ENCODE measurements around the gene TMX1.
"Not testable (repeated sequence)": the region's sequence is repeated elsewhere in the genome, so short reads cannot be mapped to it uniquely, and the experiment has no call there.

TMX1 gene, protein sequence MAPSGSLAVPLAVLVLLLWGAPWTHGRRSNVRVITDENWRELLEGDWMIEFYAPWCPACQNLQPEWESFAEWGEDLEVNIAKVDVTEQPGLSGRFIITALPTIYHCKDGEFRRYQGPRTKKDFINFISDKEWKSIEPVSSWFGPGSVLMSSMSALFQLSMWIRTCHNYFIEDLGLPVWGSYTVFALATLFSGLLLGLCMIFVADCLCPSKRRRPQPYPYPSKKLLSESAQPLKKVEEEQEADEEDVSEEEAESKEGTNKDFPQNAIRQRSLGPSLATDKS
- total RNA-seq, result 37.0 reads per million, percentile 61 among the genes with 10 or more reads in this experiment

DNA sequence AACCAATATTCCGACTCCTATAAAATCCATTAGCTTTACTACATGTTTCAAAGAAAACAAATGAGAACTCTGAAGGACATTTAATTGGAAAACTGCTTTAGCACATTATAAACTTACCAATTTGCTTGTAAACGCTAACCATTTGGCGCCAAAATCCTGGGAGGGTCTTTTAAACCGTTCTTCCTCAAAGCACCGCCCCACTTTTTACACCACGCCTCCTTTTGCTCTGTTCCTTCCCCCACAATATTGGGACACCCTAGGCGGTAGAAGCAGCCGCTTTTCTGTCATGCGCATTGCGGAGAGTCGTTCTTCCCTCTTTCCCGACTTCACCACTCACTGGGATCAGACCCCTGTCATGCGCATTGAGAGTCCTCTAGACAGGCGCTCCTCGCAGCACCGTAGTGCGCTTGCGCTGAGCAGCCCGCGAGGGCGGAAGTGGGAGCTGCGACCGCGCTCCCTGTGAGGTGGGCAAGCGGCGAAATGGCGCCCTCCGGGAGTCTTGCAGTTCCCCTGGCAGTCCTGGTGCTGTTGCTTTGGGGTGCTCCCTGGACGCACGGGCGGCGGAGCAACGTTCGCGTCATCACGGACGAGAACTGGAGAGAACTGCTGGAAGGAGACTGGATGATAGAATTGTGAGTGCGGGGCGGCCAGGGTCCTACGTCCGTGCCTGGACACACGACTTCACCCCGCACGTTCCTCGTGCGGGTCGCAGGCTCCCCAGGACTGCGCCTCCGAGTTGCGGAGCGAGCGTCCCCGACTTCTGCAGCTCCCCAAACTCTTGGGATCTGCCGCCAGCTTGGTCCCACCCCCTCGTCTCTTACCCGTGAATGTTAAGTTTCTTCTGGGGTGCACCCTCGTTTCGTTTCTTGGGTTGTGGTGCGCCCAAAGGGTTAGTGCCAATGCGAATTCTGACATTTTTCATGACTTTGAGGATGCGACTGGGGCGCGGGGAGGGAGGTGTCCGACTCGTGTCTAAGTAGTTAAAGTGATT lies at the start of gene TMX1:
TMX1 (plus strand) TSS at position 435 of the 991 bp plus-strand sequence; CDS start at position 481, 46 bp downstream.
- peak; percentile 77 for DNase-seq

DNA sequence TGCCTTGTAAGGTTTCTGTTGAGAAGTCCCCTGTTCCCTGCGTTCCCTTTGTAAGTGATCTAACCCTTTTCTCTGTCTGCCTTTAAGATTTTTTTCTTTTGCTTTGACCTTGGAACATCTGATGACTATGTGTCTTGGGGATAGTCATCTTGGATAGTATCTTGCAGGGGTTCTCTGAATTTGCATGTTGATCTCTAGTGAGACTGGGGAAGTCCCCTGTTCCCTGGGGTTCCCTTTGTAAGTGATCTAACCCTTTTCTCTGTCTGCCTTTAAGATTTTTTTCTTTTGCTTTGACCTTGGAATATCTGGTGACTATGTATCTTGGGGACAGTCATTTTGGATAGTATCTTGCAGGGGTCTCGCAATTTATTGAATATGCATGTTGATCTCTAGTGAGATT lies 38.2 kb upstream of the TMX1 start:
- no peak for DNase-seq

DNA sequence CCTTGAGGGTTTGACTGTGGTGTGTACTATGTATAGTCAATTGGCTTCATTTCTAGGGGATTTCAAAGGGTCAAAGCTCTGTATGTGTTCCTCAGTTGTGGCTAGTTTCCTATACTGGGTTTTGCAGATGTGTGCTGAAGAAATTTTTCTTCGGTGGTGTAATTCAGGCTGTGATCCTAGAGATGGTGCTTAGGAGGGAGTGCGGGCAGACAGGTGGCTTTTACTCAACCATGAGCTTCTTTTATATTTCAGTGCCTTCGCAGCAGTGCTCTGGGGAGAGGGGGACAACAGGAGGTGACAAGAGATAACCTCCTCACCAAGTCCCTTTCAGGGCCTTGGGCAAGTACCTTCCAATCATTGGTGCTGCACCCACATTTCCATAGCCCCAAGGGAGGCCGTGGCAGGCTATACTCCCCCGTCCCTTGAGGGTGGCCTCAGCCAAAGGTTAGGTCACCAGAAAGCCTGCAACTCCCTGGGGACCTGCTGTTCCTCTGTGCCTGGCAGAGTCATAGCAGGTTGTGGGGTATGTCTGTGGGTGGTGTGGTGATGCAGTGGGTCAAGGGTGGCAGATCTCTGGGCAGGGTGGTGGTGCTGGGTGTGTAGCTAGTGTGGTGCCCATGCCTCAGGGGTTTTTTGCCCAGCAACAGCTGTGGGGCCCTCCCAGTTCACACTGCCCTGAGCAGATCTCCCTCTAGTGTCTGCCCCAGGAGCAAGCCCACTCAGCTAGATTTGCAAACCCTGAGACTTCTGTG lies 37.0 kb upstream of the TMX1 start:
- DNase-seq, result no peak

DNA sequence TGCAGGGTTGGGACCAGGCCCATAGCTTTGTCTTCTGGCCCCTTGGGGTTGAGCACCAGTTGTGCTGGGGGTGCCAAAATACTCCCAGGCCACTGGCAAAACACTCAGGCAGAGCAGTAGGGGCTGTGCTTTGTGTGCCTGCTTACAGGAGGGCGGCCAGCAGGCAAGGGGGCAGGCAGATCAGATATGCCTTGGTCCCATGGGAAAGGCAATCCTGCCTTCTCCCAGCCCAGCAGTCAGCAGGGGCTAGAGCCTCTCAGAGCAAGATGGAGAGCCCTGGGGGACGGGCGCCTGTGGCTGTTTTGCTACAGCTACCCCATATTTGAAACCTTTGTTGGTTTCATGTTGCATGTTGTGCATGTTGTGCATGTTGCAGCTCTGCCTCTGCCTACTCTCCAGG lies 36.2 kb upstream of the TMX1 start:
- no peak for DNase-seq

DNA sequence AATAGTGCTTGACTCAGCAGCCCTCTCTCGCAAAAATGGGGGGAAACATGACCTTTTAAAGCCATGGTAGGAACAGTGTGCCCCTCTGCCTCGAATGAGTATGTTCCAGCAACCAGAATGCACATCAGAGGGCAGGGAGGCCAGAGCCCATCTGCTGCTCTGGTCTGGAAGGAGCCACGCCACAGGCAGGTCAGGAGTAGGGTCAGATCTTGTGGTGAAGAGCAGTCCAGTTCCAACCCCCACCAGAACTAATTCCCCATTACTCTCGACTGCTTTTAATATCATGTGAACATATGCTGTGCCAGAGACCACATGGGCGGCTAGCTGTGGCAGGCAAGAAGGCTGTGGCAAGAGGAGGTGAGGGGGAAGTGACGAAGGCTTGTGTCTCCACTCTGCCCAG lies 34.6 kb upstream of the TMX1 start:
- no peak for DNase-seq

DNA sequence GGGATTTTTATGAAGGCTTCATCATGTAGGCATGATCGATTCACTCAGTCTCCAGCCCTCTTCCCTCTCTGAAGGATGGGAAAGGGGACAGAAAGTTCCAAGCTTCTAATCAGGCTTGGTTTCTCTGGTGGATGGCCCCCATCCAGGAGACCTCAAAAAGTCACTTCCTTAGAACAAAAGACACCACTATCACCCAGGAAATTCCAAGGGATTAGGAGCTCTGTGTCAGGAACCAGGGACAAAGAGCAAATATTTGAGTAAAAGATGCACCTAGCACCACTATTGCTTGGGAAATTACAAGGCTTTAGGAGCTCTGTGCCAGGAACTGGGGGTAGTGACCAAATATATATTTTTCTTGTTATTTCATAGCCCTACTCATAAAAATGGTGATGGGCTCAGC lies 33.6 kb upstream of the TMX1 start:
- no peak for DNase-seq

DNA sequence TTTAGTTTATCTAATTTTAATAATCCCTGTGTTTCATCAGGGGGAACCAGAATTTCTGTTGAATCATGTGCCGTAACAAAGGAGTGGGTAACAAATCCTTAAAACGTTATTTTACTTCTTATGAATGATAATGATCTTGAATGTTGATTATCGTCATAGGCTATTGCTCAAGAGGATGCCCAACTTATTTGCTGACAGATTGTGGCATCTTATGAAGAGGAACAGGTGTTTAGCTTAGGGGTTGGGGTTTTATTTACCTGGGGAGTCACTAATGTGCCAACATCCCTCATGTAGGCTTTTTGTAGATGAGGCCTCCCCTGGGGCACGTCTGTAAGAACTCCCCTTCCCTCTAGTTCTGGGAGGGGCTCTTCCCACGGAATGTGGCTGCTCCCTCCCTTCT lies 32.4 kb upstream of the TMX1 start:
- DNase-seq, result no peak

DNA sequence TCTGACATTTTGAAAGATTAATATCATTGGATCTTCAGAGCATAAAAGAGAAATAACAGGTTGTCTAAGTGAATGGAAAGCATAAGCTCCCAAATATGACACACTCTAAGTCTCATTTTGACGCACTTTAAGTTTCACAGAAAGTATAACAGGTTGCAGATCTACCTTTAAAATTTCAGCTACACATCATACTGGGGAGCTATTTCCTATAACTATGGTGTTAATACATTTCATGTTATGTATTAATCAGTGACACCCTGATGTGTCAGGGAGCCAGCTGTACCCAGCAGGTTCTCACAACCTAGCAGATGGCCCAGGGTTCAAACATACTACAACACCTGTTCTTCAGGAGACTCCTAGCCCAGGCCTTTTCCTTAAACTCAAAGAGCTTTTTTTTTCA lies 31.1 kb upstream of the TMX1 start:
- DNase-seq, result no peak

DNA sequence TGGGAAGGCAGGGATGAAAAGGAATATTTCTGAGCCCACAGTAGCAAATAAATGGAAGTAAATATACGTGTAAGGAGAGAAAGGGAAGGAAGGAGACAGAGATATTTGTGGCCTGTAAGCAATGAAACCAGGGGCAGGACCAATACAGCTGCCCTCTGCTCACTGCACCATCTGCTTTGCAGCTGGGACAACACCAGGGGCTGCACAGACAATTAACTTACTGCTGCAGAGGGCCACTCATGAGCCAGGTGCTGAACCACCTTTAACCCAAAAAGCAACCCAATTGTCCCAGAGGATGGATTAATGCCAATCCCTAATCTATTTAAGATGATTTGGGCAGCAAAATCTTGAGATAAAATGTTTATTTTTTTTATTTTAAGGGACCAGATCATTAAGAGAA lies 30.6 kb upstream of the TMX1 start:
- no peak for DNase-seq

DNA sequence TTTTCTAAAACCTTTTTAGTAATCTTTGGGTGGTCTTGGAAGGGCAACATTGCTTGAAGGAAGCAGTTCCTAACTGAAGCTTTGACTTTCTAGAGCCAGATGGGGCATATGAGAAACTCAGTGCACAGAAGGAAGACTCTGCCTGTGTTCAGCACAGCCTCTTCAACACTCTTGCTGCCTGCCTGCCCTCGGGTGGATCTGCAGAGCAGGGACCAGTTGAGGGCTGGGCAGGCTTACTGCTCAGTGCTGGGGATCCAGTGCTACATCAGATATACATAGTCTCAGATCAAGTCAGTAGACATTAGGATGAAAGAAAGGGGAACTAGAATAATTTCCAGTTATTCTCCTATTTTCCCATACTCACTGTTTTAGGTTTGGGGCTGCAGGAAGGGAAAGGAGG lies 29.5 kb upstream of the TMX1 start:
- DNase-seq, result no peak

DNA sequence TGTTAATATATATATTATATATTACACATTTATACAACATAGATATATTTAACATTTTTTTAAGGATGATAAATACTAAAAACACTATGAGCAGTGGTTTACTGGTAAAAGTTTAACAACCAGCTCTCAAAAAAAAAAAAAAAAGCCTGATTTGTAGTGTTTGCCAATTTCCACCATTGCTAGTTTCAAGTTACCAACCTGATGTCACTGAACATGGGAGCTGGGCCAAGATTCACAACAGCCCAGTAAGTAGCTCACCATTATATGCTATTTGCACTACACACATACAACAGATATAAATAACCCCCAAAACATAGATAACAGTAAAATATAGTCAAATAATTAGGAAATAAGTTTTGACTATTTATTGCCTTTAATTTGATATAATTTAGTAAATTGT lies 28.9 kb upstream of the TMX1 start:
- DNase-seq, result no peak

DNA sequence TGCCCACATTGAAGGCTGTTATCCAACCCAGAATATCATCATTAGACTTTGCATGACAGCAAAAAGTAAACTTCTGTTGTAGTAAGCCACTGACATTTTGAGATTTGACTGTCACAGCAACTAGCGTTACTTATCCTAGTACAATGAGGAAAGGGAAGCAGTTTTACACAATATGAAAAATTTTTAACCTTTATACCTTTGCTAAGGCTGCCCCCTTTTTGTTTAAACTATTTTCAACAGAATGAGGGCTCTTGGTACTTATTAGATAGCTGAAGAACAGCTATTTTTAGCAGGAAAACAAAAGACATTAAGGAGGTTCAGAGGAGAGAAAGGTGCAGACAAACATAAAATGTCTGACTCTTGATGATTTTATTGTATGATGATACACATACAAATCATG lies 23.4 kb upstream of the TMX1 start:
- DNase-seq, result no peak

DNA sequence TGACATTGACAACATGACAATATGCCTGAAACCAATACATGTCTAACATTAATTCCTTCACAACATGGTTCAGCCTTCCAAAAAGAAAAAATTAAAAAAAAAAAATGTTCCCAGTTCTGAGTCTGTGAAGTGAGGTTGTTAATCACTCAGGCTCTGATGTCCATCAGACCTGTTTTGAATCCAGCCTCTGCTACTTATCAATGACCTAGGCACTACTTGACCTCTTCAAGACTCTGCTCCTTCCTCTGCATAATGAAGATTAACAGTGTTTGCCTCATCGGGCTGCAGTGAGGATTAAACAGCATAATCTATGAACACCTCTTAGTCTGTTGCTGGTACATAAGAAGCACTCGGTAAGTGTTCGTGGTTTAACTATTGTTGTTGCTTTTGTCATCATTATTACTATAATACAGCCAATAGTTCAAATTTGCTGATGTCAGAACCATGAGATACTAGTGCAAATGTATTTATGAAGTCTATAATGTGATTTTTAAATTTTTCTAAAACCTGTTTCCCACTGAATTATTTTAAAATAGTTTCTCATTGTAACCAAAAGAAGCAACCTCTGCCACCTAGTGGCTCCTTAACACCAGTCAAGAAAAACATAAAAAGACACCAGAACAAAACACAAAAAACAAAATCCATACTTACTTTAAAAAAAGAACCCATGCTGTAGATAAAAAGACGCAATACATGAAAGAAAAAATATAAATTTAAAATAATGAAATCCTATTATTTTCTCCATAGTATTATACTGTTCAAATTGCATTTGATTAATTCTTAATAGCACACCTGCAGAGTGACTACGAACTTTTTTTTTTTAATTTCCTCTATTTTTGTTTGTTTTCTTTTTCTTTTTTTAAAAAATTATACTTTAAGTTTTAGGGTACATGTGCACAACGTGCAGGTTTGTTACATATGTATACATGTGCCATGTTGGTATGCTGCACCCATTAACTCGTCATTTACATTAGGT lies 20.3 kb upstream of the TMX1 start:
- DNase-seq, result no peak

DNA sequence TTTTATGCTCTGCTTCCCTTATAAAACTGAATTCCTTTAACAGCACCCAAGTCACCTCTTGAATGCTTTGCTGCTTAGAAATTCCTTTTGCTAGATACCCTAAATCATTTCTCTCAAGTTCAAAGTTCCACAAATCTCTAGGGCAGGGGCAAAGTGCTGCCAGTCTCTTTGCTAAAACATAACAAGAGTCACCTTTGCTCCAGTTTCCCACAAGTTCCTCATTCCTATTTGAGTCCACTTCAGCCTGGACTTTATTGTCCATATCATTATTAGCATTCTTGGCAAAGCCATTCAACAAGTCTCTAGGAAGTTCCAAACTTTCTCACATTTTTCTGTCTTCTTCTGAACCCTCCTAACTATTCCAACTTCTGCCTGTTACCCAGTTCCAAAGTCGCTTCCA lies 16.6 kb upstream of the TMX1 start:
- DNase-seq, result not testable (repeated sequence)

DNA sequence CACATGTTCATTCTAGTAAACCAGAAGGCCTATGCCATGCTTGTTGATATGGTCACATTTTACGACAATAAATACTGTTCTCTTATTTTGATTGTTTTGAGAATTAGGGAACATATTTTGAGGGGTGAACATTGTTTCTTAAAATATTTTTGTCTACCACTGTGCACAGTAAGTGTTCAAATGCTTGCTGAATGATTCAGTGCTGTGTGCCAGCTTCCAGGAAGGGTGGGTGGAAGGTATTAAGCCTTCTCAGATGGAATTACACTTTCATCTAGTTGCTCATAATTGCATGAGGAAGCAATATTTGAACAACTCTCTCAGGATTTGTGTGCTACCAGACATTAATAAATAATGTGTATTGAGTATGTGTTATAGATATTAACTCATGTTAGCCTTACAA lies 15.5 kb upstream of the TMX1 start:
- DNase-seq, result no peak

DNA sequence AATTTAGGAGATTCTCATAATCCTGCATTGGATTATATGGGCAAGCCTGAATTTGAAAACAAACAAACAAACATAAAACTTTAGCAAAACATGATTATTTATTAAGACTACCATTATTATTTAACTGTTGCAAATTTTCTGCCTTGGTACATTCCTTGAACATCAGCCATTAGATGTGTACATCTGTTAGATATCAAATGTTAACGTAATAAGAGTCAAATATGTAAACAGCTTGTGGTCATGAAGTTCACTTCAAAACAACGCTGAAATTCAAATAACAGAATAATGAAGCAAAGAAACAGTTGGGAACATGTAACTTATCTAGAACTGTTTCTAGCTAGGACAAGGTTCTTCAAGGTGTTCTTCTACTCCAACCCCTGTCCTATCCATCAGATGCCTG lies 14.3 kb upstream of the TMX1 start:
- DNase-seq, result no peak

DNA sequence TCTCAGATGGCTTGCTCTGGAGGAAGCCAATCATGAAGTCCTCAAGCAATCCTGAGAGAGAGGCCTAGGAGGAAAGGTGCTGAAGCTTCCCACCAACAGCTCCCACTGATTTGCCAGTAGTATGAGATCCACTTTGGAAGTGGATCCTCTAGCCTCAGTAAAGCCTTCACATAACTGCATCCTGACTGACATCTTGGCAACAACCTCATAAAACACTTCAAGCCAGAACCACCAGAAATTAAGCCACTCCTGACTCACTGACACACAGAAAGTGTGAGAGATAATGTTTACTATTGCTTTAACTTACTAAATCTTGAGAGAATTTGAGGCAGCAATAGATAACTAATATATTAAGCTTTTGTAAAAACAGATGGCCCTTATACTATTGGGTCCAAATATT lies 11.7 kb upstream of the TMX1 start:
- no peak for DNase-seq

DNA sequence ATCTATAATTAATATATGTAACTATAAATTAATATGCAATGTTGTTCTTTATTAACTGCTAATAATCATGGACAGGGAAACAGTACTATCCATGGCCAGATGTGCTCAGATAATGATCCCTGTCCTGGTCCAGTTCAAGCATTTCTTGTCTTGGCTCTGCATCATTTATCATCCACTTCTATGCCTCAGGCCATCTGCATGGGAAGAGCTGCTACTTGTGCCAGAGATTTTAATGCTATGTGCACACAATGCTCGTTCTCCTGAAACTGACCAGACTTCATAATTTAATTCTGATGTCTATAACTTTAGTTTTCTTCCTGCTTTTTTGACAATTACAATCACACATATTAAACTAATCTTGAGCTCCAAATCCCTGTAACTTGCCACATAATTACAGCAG lies 11.2 kb upstream of the TMX1 start:
- DNase-seq, result no peak

DNA sequence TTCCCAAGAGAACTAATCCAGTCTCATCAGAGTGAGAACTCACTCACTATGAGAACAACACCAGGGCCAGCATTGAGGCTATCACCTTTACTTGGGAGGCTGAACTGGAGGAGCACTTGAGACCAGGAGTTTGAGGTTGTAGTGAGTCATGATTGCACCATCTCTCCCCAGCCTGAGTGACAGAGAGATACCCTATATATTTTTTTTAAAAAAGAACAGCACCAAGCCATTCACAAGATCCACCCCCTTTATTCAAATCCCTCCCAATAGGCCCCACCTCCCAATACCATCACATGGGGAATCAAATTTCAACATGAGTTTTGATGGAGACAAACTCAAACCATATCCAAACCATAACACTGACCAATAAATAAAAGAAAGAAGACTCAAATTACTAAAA lies 3.7 kb upstream of the TMX1 start:
- DNase-seq, result no peak

DNA sequence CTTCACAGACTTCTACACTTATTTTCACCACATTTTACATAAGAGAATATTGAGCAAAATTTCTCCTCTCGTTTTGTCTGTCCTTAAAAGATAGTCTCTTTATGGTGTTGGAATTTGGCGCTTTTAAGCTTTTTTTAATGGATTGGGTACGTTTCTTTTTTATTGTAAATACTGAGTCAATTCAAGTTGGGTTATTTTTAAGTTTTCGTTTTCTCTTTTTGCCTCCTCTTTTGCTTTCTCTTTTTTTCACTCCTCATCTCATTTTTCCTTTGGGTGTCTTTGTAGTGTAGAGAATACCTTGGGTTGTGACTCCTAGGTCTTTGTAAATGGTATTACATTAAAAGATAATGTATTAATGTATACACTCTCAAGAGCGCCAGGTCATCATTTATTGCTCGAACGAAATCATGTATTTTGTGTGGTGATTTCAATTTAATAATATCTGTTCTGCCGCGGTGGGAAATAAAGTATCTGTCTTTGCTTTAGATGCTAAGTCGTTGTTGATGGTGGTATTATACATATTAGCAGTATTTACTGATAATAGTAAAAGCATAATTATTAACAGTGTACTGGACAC lies 845 bp downstream of the TMX1 start:
- DNase-seq, result no peak

Data from effector CD4-positive, alpha-beta T cell (primary cell).